KMS-11 (cell line): ENCODE data around the gene MEF2D.
A peak's percentile ranks its signal among the peaks of the same experiment; 100 is the strongest.

ENCODE experiments used
- H2AFZ ChIP-seq: fragments of 200-600 bp; sonication (generic); 2 replicates; pipeline ENCODE4 v1.6.1; 2016; ENCODE audit warnings: antibody characterized with exemption, mixed run types, low read depth
- H3K27ac ChIP-seq: fragments of 200-600 bp; sonication (generic); 2 replicates; pipeline ENCODE4 v1.6.1; 2016; ENCODE audit warnings: mild to moderate bottlenecking, mixed run types
- H3K27me3 ChIP-seq: fragments of 200-600 bp; sonication (generic); 2 replicates; pipeline ENCODE4 v1.6.1; 2017; ENCODE audit warnings: mild to moderate bottlenecking, low read depth, mixed run types, moderate library complexity; ENCODE audit not compliant: insufficient read depth
- H3K36me3 ChIP-seq: fragments of 200-600 bp; sonication (generic); 2 replicates; pipeline ENCODE4 v1.6.1; 2017; ENCODE audit warnings: mild to moderate bottlenecking, mixed run types; ENCODE audit not compliant: insufficient read depth
- H3K4me1 ChIP-seq: fragments of 200-600 bp; sonication (generic); 2 replicates; pipeline ENCODE4 v1.6.1; 2016; ENCODE audit warnings: mild to moderate bottlenecking, low read depth, mixed run types; ENCODE audit not compliant: poor library complexity, severe bottlenecking
- H3K4me2 ChIP-seq: fragments of 200-600 bp; sonication (generic); 2 replicates; pipeline ENCODE4 v1.7.0; 2016; ENCODE audit warnings: mild to moderate bottlenecking, mixed run types
- H3K4me3 ChIP-seq: fragments of 200-600 bp; sonication (generic); IDR thresholded peaks from 2 replicates; pipeline ENCODE4 v1.6.1; 2017; ENCODE audit warnings: low read depth, low read length, mixed read lengths; ENCODE audit not compliant: insufficient read depth
- H3K79me2 ChIP-seq: fragments of 200-600 bp; sonication (generic); 2 replicates; pipeline ENCODE4 v1.6.1; 2016; ENCODE audit warnings: low read depth, mixed run types; ENCODE audit not compliant: insufficient read depth
- H3K9ac ChIP-seq: fragments of 200-600 bp; sonication (generic); 2 replicates; pipeline ENCODE4 v1.6.1; 2016; ENCODE audit warnings: mild to moderate bottlenecking, mixed run types
- H4K20me1 ChIP-seq: fragments of 200-600 bp; sonication (generic); 2 replicates; pipeline ENCODE4 v1.6.1; 2016; ENCODE audit warnings: mild to moderate bottlenecking, mixed run types; ENCODE audit not compliant: insufficient read depth
- TF ChIP-seq, protein P1 (sequence below): fragments of 200-600 bp; sonication (generic); conservative IDR thresholded peaks from 2 replicates; pipeline ENCODE4 v1.6.1; 2017; ENCODE audit warnings: low read depth, mild to moderate bottlenecking, antibody characterized with exemption, low read length, moderate library complexity, mixed read lengths

MEF2D gene

DNA sequence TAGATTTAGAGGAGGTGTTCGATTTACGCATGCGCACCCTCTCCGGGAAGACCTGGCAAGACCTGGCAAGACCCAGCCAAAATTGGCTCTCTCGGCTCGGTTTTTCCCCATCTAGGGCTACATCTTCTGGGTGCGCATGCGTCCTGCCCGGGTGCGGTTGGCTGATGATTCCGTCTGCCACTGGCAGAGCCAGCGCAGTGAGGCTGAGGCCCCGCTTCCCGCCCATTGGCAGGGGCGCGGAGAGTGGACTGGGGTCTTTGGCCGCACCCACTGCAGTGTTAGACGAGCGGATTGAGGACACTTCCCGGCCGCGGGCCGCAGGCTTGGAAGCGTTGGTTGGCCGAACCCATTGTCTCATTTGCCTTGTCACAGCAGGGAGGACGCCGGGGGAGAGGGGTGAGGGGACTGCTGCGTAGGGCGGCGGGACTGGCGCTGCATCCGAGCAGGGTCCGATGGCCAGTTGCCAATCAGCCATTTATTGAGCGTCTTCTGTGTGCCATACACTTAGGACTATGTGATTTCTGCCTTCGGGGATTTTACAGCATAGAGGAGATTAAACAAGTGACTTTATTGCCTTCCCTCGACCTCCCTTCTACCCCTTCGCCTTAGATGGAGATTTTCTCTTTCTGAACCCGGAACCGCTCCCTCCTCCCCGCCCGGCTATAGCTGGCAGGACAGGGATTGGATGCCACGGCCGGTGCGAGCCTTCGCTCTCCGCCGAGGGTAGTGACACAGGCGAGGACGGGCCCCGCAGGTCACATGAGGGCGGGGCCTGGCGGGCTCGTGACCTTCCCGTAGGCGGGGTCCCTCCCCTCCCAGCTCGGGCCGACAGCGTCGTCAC, 43.7 kb downstream of the MEF2D start:
- Histone ChIP-seq H3K36me3 (no peaks in the 10 kb centered on the region), H3K4me3 (peak overlapping the region; percentile 99), H3K27me3 (no peaks in the 10 kb centered on the region), H3K27ac (peak overlapping the region; percentile 84), H4K20me1 (no peaks in the 10 kb centered on the region), H3K9ac (peak overlapping the region; percentile 76), H2AFZ (peak overlapping the region; percentile 93), H3K79me2 (no peaks in the 10 kb centered on the region), H3K4me2 (peak overlapping the region; percentile 84), H3K4me1 (peaks cover 22% of the 10 kb centered on the region)
- TF ChIP-seq, protein P1, sequence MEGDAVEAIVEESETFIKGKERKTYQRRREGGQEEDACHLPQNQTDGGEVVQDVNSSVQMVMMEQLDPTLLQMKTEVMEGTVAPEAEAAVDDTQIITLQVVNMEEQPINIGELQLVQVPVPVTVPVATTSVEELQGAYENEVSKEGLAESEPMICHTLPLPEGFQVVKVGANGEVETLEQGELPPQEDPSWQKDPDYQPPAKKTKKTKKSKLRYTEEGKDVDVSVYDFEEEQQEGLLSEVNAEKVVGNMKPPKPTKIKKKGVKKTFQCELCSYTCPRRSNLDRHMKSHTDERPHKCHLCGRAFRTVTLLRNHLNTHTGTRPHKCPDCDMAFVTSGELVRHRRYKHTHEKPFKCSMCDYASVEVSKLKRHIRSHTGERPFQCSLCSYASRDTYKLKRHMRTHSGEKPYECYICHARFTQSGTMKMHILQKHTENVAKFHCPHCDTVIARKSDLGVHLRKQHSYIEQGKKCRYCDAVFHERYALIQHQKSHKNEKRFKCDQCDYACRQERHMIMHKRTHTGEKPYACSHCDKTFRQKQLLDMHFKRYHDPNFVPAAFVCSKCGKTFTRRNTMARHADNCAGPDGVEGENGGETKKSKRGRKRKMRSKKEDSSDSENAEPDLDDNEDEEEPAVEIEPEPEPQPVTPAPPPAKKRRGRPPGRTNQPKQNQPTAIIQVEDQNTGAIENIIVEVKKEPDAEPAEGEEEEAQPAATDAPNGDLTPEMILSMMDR = peak; percentile 48; the same call in 1 of the 2 replicates

DNA sequence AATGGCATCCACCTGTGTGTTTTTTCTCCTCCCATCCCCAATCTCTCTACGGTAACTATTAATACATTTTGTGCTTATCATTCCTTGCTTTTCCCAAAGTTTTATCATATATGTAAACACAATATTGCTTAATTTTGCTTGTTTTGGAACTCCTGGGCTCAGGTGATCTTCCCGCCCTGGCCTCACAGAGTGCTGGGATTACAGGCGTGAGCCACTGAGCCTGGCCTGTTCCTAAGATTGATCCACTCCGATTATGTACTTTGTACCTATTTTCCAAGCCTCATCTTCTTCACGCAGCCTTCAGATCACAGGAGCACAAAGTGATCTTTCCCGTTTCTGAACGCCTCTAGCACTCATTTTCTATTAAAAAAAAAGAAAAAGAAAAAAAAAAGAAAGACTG, 45.2 kb downstream of the MEF2D start:
- Histone ChIP-seq H3K4me3 (no peak overlapping the region), H3K27me3 (no peaks in the 10 kb centered on the region; the same call in 1 of the 2 replicates), H3K4me2 (no peak overlapping the region; the same call in 1 of the 2 replicates), H3K4me1 (peaks cover 22% of the 10 kb centered on the region), H3K27ac (no peak overlapping the region), H2AFZ (no peak overlapping the region), H4K20me1 (no peaks in the 10 kb centered on the region), H3K9ac (no peak overlapping the region), H3K79me2 (no peaks in the 10 kb centered on the region), H3K36me3 (no peaks in the 10 kb centered on the region)
- TF ChIP-seq, protein P1 = no peak

DNA sequence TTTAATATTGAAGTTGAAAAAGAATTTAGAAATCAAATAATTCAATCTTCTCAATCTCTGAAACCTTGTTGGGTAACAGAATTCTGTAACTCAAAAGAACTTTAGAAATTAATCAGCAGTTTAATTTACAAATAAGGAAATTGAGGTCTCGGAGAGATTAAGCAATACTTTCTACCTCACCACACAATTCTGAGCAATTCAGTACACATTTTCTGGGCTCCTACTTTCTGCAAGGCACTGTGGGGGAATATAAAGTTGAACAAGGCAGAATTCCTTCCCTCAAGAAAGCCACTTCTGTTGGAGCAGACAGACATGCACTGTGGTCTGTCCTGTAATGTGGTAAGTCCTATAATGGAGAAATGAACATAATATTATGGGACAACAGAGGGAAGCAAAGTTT, 47.7 kb downstream of the MEF2D start:
- TF ChIP-seq, protein P1 = no peak
- no peaks in the 10 kb centered on the region for H3K79me2 ChIP-seq
- H3K4me3 ChIP-seq = no peak overlapping the region
- no peak overlapping the region for H3K4me2 ChIP-seq
- H4K20me1 ChIP-seq = no peaks in the 10 kb centered on the region
- H3K27ac ChIP-seq = no peak overlapping the region
- H3K9ac ChIP-seq = no peak overlapping the region
- no peaks in the 10 kb centered on the region for H3K36me3 ChIP-seq
- no peak overlapping the region for H2AFZ ChIP-seq
- H3K27me3 ChIP-seq = no peaks in the 10 kb centered on the region; the same call in 1 of the 2 replicates
- H3K4me1 ChIP-seq = peaks cover 14% of the 10 kb centered on the region

DNA sequence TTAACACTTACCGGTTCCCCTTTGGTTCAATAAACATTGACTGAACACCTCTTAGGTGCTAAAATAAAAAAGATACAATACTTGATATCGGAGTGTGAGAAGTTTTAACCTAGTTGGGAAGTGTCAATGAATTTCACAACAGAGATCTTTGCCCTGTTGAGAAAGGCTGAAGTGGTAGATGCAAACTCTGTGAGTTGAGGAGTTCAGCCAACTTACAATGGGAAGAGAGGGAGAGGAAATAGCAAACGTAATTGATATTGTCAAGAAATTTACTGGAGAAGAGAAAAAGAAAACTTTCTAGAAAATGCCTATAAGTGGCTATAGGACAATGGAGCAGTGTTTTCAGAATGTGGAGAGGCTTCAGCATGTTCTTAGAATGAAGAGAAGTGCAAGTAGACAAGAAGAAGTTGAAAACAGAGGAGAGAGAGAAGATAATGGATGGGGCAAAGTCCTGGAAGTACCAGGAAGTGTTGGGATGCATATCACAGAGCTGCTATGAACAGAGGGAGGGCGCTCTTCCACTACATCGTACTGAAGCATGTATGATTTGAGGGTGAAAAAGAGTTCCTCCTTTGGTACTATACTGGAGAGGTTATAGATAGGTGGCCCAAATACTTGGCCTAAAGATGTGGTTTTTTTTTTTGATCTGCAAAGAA, 48.9 kb downstream of the MEF2D start:
- Histone ChIP-seq H3K4me1 (peaks cover 10% of the 10 kb centered on the region), H3K79me2 (no peaks in the 10 kb centered on the region), H2AFZ (no peak overlapping the region), H3K36me3 (no peaks in the 10 kb centered on the region), H3K27ac (no peak overlapping the region), H3K27me3 (no peaks in the 10 kb centered on the region; the same call in 1 of the 2 replicates), H3K4me2 (no peak overlapping the region), H3K9ac (no peak overlapping the region), H4K20me1 (no peaks in the 10 kb centered on the region), H3K4me3 (no peak overlapping the region)
- TF ChIP-seq, protein P1 = no peak; the same call in 1 of the 2 replicates
